ENCODE measurements around the gene SMIM14. TPM values are rescaled to one million over a fixed set of nuclear protein-coding genes. Genes with fewer than 3 reads are reported as not detected.
"Not testable (repeated sequence)": the region's sequence is repeated elsewhere in the genome, so short reads cannot be mapped to it uniquely, and the experiment has no call there.

Gene SMIM14
- total and polyA plus RNA-seq, 3 donors from 2014 or later = 20.4 to 73.8 (median 32.0) TPM

- WGBS, 2 donors = 81 to 91% methylated on average over 7 of the region's 7 CpGs
Observed at GRCh38 chr4:39541987-39542610, 96.6 kb downstream of the SMIM14 start.

GRCh38 chr4:39539089-39539611 is 99.5 kb downstream of the SMIM14 start:
- no peaks in the 10 kb centered on the region for H3K36me3 ChIP-seq (ENCODE audit: low read depth, missing control alignments)
- intact Hi-C loops (cut with DNase I; ENCODE audit: low total_unique reads) = no loop called here
- DNase-seq = no peak
- H3K4me1 ChIP-seq = peaks cover 4% of the 10 kb centered on the region
- H3K9me3 ChIP-seq = no peaks in the 10 kb centered on the region
- H3K4me3 ChIP-seq = no peak overlapping the region
- H3K27me3 ChIP-seq = no peaks in the 10 kb centered on the region
- 85 to 89% methylated on average over 5 of the region's 5 CpGs for WGBS, 2 donors
- TF ChIP-seq POLR2A (IDR thresholded peaks at IDR 0.05) (no peak), CTCF (IDR thresholded peaks at IDR 0.05) (no peak)
- H3K27ac ChIP-seq = no peak overlapping the region

More at GRCh38 chr4:39541987-39542610, 96.6 kb downstream of the SMIM14 start:
- DNase-seq = no peak
- intact Hi-C loops (cut with DNase I; ENCODE audit: low total_unique reads) = no loop called here
- Histone ChIP-seq H3K9me3 (no peaks in the 10 kb centered on the region), H3K27ac (no peak overlapping the region), H3K27me3 (no peaks in the 10 kb centered on the region), H3K36me3 (ENCODE audit: low read depth, missing control alignments) (no peaks in the 10 kb centered on the region), H3K4me3 (no peak overlapping the region), H3K4me1 (no peaks in the 10 kb centered on the region)
- TF ChIP-seq CTCF (IDR thresholded peaks at IDR 0.05) = no peak
- no peak for TF ChIP-seq POLR2A (IDR thresholded peaks at IDR 0.05)

GRCh38 chr4:39533541-39533940 is 105.1 kb downstream of the SMIM14 start:
- peaks cover 7% of the 10 kb centered on the region for H3K4me1 ChIP-seq
- DNase-seq = no peak
- intact Hi-C loops (cut with DNase I; ENCODE audit: low total_unique reads) = no loop called here
- 98 to 100% methylated on average over 4 to 5 of the region's 5 CpGs for WGBS, 2 donors
- no peaks in the 10 kb centered on the region for H3K27me3 ChIP-seq
- no peak overlapping the region for H3K27ac ChIP-seq
- no peak overlapping the region for H3K4me3 ChIP-seq
- no peak for TF ChIP-seq POLR2A (IDR thresholded peaks at IDR 0.05)
- no peak for TF ChIP-seq CTCF (IDR thresholded peaks at IDR 0.05)
- no peaks in the 10 kb centered on the region for H3K9me3 ChIP-seq
- no peaks in the 10 kb centered on the region for H3K36me3 ChIP-seq (ENCODE audit: low read depth, missing control alignments)

GRCh38 chr4:39532237-39532636 is 106.4 kb downstream of the SMIM14 start:
- H3K4me3 ChIP-seq; H3K36me3 ChIP-seq (ENCODE audit: low read depth, missing control alignments); H3K27me3 ChIP-seq; H3K27ac ChIP-seq; intact Hi-C loops (cut with DNase I; ENCODE audit: low total_unique reads); DNase-seq; H3K9me3 ChIP-seq: not testable (repeated sequence)
- 76 to 81% methylated on average over 3 of the region's 3 CpGs for WGBS, 2 donors
- peaks cover 12% of the 10 kb centered on the region for H3K4me1 ChIP-seq

- no peak for TF ChIP-seq CTCF (IDR thresholded peaks at IDR 0.05)
- TF ChIP-seq POLR2A (IDR thresholded peaks at IDR 0.05) = no peak
- intact Hi-C loops (cut with DNase I; ENCODE audit: low total_unique reads) = no loop called here
- Histone ChIP-seq H3K4me3 (no peak overlapping the region), H3K36me3 (ENCODE audit: low read depth, missing control alignments) (no peaks in the 10 kb centered on the region), H3K4me1 (peaks cover 9% of the 10 kb centered on the region), H3K27ac (no peak overlapping the region), H3K9me3 (no peaks in the 10 kb centered on the region), H3K27me3 (no peaks in the 10 kb centered on the region)
- WGBS, 2 donors = 95 to 96% methylated on average over 3 of the region's 3 CpGs
- DNase-seq = no peak
Observed at GRCh38 chr4:39530682-39531081, 108.0 kb downstream of the SMIM14 start.
